Ascending aorta (tissue), 2 donors: ENCODE measurements around the gene PRSS12. TPM values are rescaled to one million over a fixed set of nuclear protein-coding genes. Genes with fewer than 3 reads are reported as not detected.
"Not testable (repeated sequence)": the region's sequence is repeated elsewhere in the genome, so short reads cannot be mapped to it uniquely, and the experiment has no call there.

Experiments used
- DNase-seq, 2 donors: peaks; one replicate each; pipeline ENCODE4 v3.0.0-alpha.2; 2019; ENCODE audit warnings: low spot score in 2 of 2
- H3K27ac ChIP-seq, 2 donors: fragments of 200-600 bp; sonication (generic); one replicate each; pipeline ENCODE4 v1.5.1; 2016 to 2017; ENCODE audit warnings: mild to moderate bottlenecking in 1 of 2
- H3K27me3 ChIP-seq: fragments of 200-600 bp; sonication (generic); one replicate; pipeline ENCODE4 v1.5.1; 2017
- H3K36me3 ChIP-seq, 2 donors: fragments of 200-600 bp; sonication (generic); one replicate each; pipeline ENCODE4 v1.5.1; 2016
- H3K4me1 ChIP-seq, 2 donors: fragments of 200-600 bp; sonication (generic); one replicate each; pipeline ENCODE4 v1.5.1; 2016 to 2017; ENCODE audit warnings: mild to moderate bottlenecking in 1 of 2
- H3K4me3 ChIP-seq, 2 donors: fragments of 200-600 bp; sonication (generic); one replicate each; pipeline ENCODE4 v1.5.1; 2016 to 2017; ENCODE audit warnings: mild to moderate bottlenecking in 1 of 2
- H3K9me3 ChIP-seq, 2 donors: fragments of 200-600 bp; sonication (generic); one replicate each; pipeline ENCODE4 v1.5.1; 2016
- intact Hi-C: fragments of 100-400 bp; cut with DNase I; formaldehyde crosslinking; loops from one replicate; pipeline ENCODE4 v1.15.1; 2023
- total RNA-seq: library from RNA; depleted of rRNA; stranded (reverse); fragments of >200 nt; gene quantifications from one replicate; pipeline ENCODE4 v1.1.0, GENCODE V29; 2016
- TF ChIP-seq, protein P1 (sequence below), 3 experiments: fragments of 200-600 bp in 2 of 3; fragments of 450-650 bp in 1 of 3; sonication (generic) in 2 of 3; IDR thresholded peaks; one replicate each; pipeline ENCODE4 v1.5.1; 2016 to 2019; ENCODE audit warnings: antibody characterized with exemption in 3 of 3, mild to moderate bottlenecking in 1 of 3, moderate library complexity in 1 of 3

The PRSS12 gene, protein sequence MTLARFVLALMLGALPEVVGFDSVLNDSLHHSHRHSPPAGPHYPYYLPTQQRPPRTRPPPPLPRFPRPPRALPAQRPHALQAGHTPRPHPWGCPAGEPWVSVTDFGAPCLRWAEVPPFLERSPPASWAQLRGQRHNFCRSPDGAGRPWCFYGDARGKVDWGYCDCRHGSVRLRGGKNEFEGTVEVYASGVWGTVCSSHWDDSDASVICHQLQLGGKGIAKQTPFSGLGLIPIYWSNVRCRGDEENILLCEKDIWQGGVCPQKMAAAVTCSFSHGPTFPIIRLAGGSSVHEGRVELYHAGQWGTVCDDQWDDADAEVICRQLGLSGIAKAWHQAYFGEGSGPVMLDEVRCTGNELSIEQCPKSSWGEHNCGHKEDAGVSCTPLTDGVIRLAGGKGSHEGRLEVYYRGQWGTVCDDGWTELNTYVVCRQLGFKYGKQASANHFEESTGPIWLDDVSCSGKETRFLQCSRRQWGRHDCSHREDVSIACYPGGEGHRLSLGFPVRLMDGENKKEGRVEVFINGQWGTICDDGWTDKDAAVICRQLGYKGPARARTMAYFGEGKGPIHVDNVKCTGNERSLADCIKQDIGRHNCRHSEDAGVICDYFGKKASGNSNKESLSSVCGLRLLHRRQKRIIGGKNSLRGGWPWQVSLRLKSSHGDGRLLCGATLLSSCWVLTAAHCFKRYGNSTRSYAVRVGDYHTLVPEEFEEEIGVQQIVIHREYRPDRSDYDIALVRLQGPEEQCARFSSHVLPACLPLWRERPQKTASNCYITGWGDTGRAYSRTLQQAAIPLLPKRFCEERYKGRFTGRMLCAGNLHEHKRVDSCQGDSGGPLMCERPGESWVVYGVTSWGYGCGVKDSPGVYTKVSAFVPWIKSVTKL
- not detected for total RNA-seq

DNA sequence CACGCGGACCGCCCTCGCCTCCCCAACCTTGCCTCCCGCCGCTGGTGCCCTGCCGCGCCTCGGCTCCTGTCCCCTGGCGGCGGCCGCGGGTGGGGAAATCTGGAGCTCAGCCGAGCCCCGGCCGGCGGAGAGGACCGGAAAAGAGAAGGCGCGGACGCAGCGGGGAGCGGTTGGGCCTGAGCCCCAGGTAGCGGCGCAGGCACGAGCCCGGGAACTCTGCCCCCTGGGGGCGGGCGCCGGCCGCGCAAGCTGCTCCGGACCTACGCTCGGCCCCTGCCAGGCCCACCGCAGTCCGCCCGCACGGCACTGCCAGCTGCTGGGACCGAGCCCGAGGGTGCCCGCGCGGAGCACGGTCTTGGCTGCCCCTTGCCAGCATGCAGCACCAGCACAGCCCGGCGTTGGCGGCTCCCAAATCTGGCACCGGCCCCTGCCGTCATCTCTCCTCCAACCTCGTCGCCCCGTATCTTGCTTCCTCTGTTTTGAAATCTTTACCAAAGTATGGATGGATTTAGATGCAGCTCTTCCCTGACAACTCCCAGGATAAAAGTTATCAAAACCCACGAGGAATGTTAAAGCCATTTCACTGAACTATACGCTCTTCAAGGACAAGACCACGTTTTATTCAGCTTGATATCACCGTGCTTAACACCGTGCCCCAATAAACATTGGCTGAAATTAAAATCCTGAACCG is at the start of gene PRSS12:
Gene PRSS12, minus strand, starts transcription at position 161 of the 691 bp plus-strand sequence. CDS start 283 bp downstream, outside the sequence.
- TF ChIP-seq, protein P1, sequence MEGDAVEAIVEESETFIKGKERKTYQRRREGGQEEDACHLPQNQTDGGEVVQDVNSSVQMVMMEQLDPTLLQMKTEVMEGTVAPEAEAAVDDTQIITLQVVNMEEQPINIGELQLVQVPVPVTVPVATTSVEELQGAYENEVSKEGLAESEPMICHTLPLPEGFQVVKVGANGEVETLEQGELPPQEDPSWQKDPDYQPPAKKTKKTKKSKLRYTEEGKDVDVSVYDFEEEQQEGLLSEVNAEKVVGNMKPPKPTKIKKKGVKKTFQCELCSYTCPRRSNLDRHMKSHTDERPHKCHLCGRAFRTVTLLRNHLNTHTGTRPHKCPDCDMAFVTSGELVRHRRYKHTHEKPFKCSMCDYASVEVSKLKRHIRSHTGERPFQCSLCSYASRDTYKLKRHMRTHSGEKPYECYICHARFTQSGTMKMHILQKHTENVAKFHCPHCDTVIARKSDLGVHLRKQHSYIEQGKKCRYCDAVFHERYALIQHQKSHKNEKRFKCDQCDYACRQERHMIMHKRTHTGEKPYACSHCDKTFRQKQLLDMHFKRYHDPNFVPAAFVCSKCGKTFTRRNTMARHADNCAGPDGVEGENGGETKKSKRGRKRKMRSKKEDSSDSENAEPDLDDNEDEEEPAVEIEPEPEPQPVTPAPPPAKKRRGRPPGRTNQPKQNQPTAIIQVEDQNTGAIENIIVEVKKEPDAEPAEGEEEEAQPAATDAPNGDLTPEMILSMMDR (IDR thresholded peaks at IDR 0.05): peak; percentile 16 to 54 (median 50)
- DNase-seq: peak in 1 of 2 donors; percentile 67
- Histone ChIP-seq H3K27ac (no peak within 1 kb of the TSS), H3K4me3 (peak within 1 kb of the TSS; percentile 63 to 69), H3K9me3 (no peaks in the 10 kb centered on the region), H3K4me1 (peaks cover 8 to 12% of the 10 kb centered on the region in 2 donors), H3K36me3 (no peaks in the 10 kb centered on the region), H3K27me3 (peaks cover 12% of the 10 kb centered on the region)
- intact Hi-C loops: no loop called here

DNA sequence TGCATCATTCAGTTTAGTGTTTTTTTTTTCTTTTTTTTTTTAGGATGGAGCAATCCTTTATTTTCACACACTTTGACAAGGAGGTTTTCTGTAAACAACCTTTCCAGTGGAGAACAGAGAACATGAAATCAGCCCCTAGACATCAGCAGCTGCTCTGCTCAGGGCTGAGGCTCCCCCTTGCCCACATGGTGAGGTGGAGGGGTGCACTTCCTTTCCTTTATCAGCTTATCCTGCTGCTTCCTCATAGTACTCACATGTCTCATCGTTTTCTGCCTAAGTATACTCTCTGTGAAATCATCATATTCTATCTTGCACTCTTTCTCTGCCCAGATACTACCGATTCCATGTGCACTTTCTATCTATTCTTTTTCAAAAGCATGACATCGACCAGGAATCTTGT is 47.6 kb upstream of the PRSS12 start:
- TF ChIP-seq, protein P1 (IDR thresholded peaks at IDR 0.05): no peak
- H3K27ac ChIP-seq: no peak overlapping the region
- no peaks in the 10 kb centered on the region for H3K36me3 ChIP-seq
- no peak for DNase-seq
- H3K9me3 ChIP-seq: no peaks in the 10 kb centered on the region
- no peaks in the 10 kb centered on the region for H3K4me1 ChIP-seq
- H3K27me3 ChIP-seq: no peaks in the 10 kb centered on the region
- intact Hi-C loops: no loop called here
- no peak overlapping the region for H3K4me3 ChIP-seq

DNA sequence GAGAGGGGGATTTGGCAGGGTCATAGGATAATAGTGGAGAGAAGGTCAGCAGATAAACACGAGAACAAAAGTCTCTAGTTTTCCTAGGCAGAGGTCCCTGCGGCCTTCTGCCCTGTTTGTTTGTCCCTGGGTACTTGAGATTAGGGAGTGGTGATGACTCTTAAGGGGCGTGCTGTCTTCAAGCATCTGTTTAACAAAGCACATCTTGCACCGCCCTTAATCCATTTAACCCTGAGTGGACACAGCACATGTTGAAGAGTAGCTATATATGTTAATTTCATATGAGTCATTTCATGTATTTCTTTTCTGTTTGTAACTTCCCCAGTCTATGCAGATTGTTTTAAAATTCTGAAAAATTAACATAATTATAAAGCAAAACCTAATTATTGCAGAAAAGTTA is 47.1 kb upstream of the PRSS12 start:
- H3K4me1 ChIP-seq, H3K4me3 ChIP-seq, DNase-seq, H3K9me3 ChIP-seq, H3K36me3 ChIP-seq, H3K27me3 ChIP-seq, H3K27ac ChIP-seq, intact Hi-C loops: not testable (repeated sequence)

DNA sequence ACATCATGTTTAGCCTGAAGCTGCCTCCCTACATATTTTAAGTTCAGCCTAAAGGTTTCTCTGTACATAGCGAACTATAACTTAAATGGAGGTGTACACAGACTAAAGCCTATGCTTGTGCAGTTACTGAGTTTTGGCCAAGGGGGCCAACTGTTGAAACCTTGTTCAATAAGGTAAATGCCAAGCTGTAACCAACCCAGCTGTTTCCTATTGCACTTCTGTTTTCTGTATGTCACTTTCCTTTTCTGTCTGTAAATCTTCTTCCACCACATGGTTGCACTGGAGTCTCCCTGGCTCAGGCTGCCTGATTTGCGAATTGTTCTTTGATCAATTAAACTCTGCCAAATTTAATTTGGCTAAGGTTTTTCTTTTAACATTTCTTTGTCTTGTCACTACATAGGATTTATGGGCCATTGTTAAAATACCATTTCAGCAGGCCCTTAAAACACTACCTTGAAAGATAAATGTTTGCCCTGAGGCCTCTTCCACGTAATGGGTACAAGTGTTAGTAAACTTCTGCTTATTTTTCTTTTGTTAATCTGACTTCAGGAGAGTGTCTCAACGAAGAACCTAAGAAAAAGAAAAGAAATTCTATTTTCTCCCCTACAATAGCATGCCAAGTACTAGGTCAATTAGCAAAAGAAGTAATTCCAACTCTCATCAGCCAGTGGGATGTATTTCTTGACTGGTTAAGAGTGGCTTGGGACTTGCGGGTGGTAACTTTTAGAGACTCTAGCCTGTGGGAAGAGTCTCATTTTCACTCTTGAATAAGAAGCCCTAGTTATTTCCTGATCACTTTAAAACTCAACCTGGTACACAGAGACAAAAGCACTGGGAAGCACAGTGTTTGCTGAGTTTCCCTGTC is 45.7 kb upstream of the PRSS12 start:
- intact Hi-C loops: no loop called here
- H3K27me3 ChIP-seq: no peaks in the 10 kb centered on the region
- H3K36me3 ChIP-seq: no peaks in the 10 kb centered on the region
- no peaks in the 10 kb centered on the region for H3K9me3 ChIP-seq
- H3K27ac ChIP-seq: no peak overlapping the region
- no peaks in the 10 kb centered on the region for H3K4me1 ChIP-seq
- TF ChIP-seq, protein P1 (IDR thresholded peaks at IDR 0.05): no peak
- DNase-seq: no peak
- no peak overlapping the region for H3K4me3 ChIP-seq

DNA sequence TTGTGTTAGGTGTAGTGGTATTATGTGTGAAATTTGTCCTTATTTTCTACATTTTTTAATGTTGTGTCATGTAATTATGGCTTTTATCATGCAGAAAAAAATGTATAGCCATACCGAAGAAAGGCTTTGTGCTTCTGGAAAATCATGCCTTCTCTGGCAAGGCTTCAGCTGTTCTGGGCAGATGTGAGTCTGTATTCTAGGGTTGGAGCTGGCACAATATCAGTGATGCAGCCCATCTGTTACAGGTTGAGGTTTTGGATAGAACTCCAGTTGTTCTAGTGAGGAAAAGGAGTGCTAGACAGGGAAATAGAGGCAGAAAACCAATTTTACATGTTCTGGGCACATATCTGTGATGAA is 44.8 kb upstream of the PRSS12 start:
- DNase-seq: no peak
- intact Hi-C loops: no loop called here
- TF ChIP-seq, protein P1 (IDR thresholded peaks at IDR 0.05): no peak
- Histone ChIP-seq H3K4me3 (no peak overlapping the region), H3K27ac (no peak overlapping the region), H3K9me3 (no peaks in the 10 kb centered on the region), H3K27me3 (no peaks in the 10 kb centered on the region), H3K4me1 (no peaks in the 10 kb centered on the region), H3K36me3 (no peaks in the 10 kb centered on the region)
